ENCODE data around the gene LORICRIN.

DNA sequence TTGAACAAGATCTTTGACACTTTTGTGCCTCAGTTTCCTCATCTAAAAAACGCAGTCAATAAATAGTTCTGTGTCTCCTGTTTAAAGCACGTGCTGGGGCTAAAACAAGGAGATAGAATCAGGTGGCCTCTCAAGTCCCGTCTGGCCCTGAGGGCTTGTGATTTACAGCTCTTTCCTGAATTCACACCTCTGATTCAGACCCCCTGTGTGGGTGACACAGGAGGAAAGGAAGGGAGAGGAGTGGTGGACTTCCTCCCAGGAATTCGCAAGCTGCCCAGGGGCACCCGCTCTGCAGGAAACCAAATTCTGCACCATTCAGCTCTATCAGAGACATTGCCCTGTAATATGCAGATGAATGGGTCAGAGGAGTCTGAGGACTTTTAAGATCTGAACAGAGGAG, 47.3 kb upstream of the LORICRIN start:
- TF ChIP-seq, protein P1, sequence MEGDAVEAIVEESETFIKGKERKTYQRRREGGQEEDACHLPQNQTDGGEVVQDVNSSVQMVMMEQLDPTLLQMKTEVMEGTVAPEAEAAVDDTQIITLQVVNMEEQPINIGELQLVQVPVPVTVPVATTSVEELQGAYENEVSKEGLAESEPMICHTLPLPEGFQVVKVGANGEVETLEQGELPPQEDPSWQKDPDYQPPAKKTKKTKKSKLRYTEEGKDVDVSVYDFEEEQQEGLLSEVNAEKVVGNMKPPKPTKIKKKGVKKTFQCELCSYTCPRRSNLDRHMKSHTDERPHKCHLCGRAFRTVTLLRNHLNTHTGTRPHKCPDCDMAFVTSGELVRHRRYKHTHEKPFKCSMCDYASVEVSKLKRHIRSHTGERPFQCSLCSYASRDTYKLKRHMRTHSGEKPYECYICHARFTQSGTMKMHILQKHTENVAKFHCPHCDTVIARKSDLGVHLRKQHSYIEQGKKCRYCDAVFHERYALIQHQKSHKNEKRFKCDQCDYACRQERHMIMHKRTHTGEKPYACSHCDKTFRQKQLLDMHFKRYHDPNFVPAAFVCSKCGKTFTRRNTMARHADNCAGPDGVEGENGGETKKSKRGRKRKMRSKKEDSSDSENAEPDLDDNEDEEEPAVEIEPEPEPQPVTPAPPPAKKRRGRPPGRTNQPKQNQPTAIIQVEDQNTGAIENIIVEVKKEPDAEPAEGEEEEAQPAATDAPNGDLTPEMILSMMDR (IDR thresholded peaks at IDR 0.05), result no peak
- TF ChIP-seq POLR2A (IDR thresholded peaks at IDR 0.05) (no peak), POLR2AphosphoS5 (IDR thresholded peaks at IDR 0.05) (no peak)

Measured in upper lobe of left lung (tissue), 4 donors.